Fibroblast of lung (primary cell): ENCODE data around the gene TMSB15B. TPM values are rescaled to one million over a fixed set of nuclear protein-coding genes. Genes with fewer than 3 reads are reported as not detected.
A peak's percentile ranks its signal among the peaks of the same experiment; 100 is the strongest.
"Not testable (repeated sequence)": the region's sequence is repeated elsewhere in the genome, so short reads cannot be mapped to it uniquely, and the experiment has no call there.

Source experiments
- DNase-seq, 2 donors: peaks; one replicate each; pipeline versions ENCODE4 v3.0.0 to v3.0.0-alpha.2; 2010; ENCODE audit warnings: low read depth in 2 of 2
- H2AFZ ChIP-seq: 2 replicates; pipeline ENCODE4 v1.5.1; 2012; ENCODE audit warnings: low read length, control low read depth, inconsistent platforms
- H3K27ac ChIP-seq: 2 replicates; pipeline ENCODE4 v1.5.1; 2011; ENCODE audit warnings: low read length, control low read depth; ENCODE audit not compliant: insufficient read depth
- H3K27me3 ChIP-seq: 2 replicates; pipeline ENCODE4 v1.5.1; 2011; ENCODE audit warnings: mild to moderate bottlenecking, low read length; ENCODE audit not compliant: control insufficient read depth, insufficient read depth
- H3K36me3 ChIP-seq: 2 replicates; pipeline ENCODE4 v1.5.1; 2011; ENCODE audit warnings: low read length; ENCODE audit not compliant: control insufficient read depth, insufficient read depth
- H3K4me1 ChIP-seq: 2 replicates; pipeline ENCODE4 v1.5.1; 2011; ENCODE audit warnings: low read length; ENCODE audit not compliant: control insufficient read depth, insufficient read depth; ENCODE audit errors: extremely low read depth
- H3K4me2 ChIP-seq: 2 replicates; pipeline ENCODE4 v1.5.1; 2011; ENCODE audit warnings: low read length, control low read depth; ENCODE audit not compliant: insufficient read depth; ENCODE audit errors: extremely low read depth
- H3K4me3 ChIP-seq, 4 experiments: fragments of 200-600 bp in 1 of 4; sonication (generic) in 1 of 4; replicated peaks in 1 of 4; 2 replicates each; pipeline ENCODE4 v1.5.1; 2011 to 2016; ENCODE audit warnings: low read length in 4 of 4, low read depth in 3 of 4, mild to moderate bottlenecking in 3 of 4, control low read depth in 2 of 4, inconsistent platforms in 1 of 4, mixed read lengths in 1 of 4; ENCODE audit not compliant: insufficient read depth in 1 of 4; ENCODE audit errors: control extremely low read depth in 1 of 4
- H3K79me2 ChIP-seq: 2 replicates; pipeline ENCODE4 v1.5.1; 2012; ENCODE audit warnings: mild to moderate bottlenecking, low read length, inconsistent platforms; ENCODE audit not compliant: control insufficient read depth, insufficient read depth
- H3K9ac ChIP-seq: 2 replicates; pipeline ENCODE4 v1.5.1; 2011; ENCODE audit warnings: mild to moderate bottlenecking, low read length, control low read depth; ENCODE audit not compliant: insufficient read depth
- H3K9me3 ChIP-seq: 2 replicates; pipeline ENCODE4 v1.5.1; 2012; ENCODE audit warnings: low read depth, low read length; ENCODE audit not compliant: control insufficient read depth, insufficient read depth
- H4K20me1 ChIP-seq: 2 replicates; pipeline ENCODE4 v1.5.1; 2011; ENCODE audit warnings: low read length; ENCODE audit not compliant: control insufficient read depth, insufficient read depth; ENCODE audit errors: extremely low read depth
- CTCF ChIP-seq, 2 donors: IDR thresholded peaks in 1 of 2; conservative IDR thresholded peaks in 1 of 2; 1 replicate in 1 of 2; 2 replicates in 1 of 2; pipeline ENCODE4 v1.5.1; 2011 to 2012; ENCODE audit warnings: low read length in 2 of 2, control low read depth in 1 of 2, inconsistent platforms in 1 of 2, low read depth in 1 of 2, mild to moderate bottlenecking in 1 of 2
- EZH2 ChIP-seq: IDR thresholded peaks from 2 replicates; pipeline ENCODE4 v1.5.1; 2012; ENCODE audit warnings: low read length, control low read depth, mild to moderate bottlenecking; ENCODE audit errors: missing control alignments
- polyA plus RNA-seq, 2 donors: library from polyadenylated mRNA; depleted of rRNA in 1 of 2; stranded (reverse) in 1 of 2; unstranded in 1 of 2; fragments of >200 nt; gene quantifications; 2 replicates each; pipeline ENCODE4 v1.2.1, GENCODE V29; 2011 to 2012; ENCODE audit warnings: missing spikeins in 1 of 2
- total RNA-seq: library from RNA; depleted of rRNA; stranded (reverse); fragments of >200 nt; gene quantifications from 2 replicates; pipeline ENCODE4 v1.2.1, GENCODE V29; 2014

Gene TMSB15B
- total and polyA plus RNA-seq, 2 donors (not counting 1 experiment from before 2014, with no cell fraction given), result 3.1 to 10.0 TPM

GRCh38 chrX:103918571-103919269, 43.7 kb upstream of the TMSB15B start:
- Histone ChIP-seq H3K9ac (peak overlapping the region; percentile 58), H4K20me1 (no peaks in the 10 kb centered on the region), H3K4me3 (peak overlapping the region; percentile 57 to 66 (median 62)), H3K9me3 (no peaks in the 10 kb centered on the region), H3K36me3 (no peaks in the 10 kb centered on the region), H3K4me2 (peak overlapping the region; percentile 87), H2AFZ (peak overlapping the region; percentile 81), H3K4me1 (no peaks in the 10 kb centered on the region), H3K79me2 (no peaks in the 10 kb centered on the region), H3K27ac (peak overlapping the region; percentile 38), H3K27me3 (no peaks in the 10 kb centered on the region)
- TF ChIP-seq CTCF (conservative IDR thresholded peaks at IDR 0.05 in 1 of 2, IDR thresholded peaks at IDR 0.05 in 1 of 2; ENCODE audit: low read depth in 1 of 2, low read length in 2 of 2) (no peak), EZH2 (no peak)
- peak; percentile 47 to 77 for DNase-seq

GRCh38 chrX:103919270-103919637, 43.2 kb upstream of the TMSB15B start:
- Histone ChIP-seq H3K9me3 (no peaks in the 10 kb centered on the region), H3K4me3 (peak overlapping the region; percentile 57 to 66 (median 62)), H3K79me2 (no peaks in the 10 kb centered on the region), H3K4me2 (peak overlapping the region; percentile 87), H4K20me1 (no peaks in the 10 kb centered on the region), H3K27me3 (no peaks in the 10 kb centered on the region), H3K27ac (peak overlapping the region; percentile 38), H2AFZ (peak overlapping the region; percentile 81), H3K36me3 (no peaks in the 10 kb centered on the region), H3K4me1 (no peaks in the 10 kb centered on the region), H3K9ac (peak overlapping the region; percentile 58)
- TF ChIP-seq EZH2, result no peak
- TF ChIP-seq CTCF (conservative IDR thresholded peaks at IDR 0.05 in 1 of 2, IDR thresholded peaks at IDR 0.05 in 1 of 2; ENCODE audit: low read depth in 1 of 2, low read length in 2 of 2), result peak; percentile 29 to 52
- DNase-seq, result peak; percentile 42 to 54

GRCh38 chrX:103920515-103920914, 41.9 kb upstream of the TMSB15B start:
- not testable (repeated sequence) for H3K36me3 ChIP-seq, H3K27me3 ChIP-seq, H3K9me3 ChIP-seq, H4K20me1 ChIP-seq, DNase-seq, H3K79me2 ChIP-seq, H3K4me2 ChIP-seq, H3K27ac ChIP-seq, H2AFZ ChIP-seq, H3K4me3 ChIP-seq, H3K4me1 ChIP-seq, H3K9ac ChIP-seq
